Esophagus muscularis mucosa (tissue), 4 donors: ENCODE measurements around the gene PRCP. TPM values are rescaled to one million over a fixed set of nuclear protein-coding genes. Genes with fewer than 3 reads are reported as not detected.

Source experiments
- DNase-seq: peaks from one replicate; pipeline ENCODE4 v3.0.0-alpha.2; 2017; ENCODE audit errors: extremely low spot score
- H3K27ac ChIP-seq, 4 donors: fragments of 200-600 bp; sonication (generic); replicated peaks in 1 of 4; 1 replicate in 3 of 4; 2 replicates in 1 of 4; pipeline ENCODE4 v1.5.1; 2016 to 2019; ENCODE audit warnings: mild to moderate bottlenecking in 1 of 4
- H3K27me3 ChIP-seq, 4 donors: fragments of 200-600 bp; sonication (generic); one replicate each; pipeline versions ENCODE4 v1.5.1 to v1.6.0; 2016 to 2019
- H3K36me3 ChIP-seq, 4 donors: fragments of 200-600 bp; sonication (generic); one replicate each; pipeline ENCODE4 v1.5.1; 2016 to 2019
- H3K4me1 ChIP-seq, 4 donors: fragments of 200-600 bp; sonication (generic); one replicate each; pipeline ENCODE4 v1.5.1; 2016 to 2019
- H3K4me3 ChIP-seq, 4 donors: fragments of 200-600 bp; sonication (generic); 1 replicate in 2 of 4; 2 replicates in 2 of 4; pipeline ENCODE4 v1.5.1; 2016 to 2019; ENCODE audit warnings: mild to moderate bottlenecking in 4 of 4, moderate library complexity in 1 of 4
- H3K9me3 ChIP-seq, 4 donors: fragments of 200-600 bp; sonication (generic); 1 replicate in 3 of 4; 2 replicates in 1 of 4; pipeline ENCODE4 v1.5.1; 2016 to 2019
- EP300 ChIP-seq: sonication (generic); formaldehyde crosslinking; IDR thresholded peaks from one replicate; pipeline ENCODE4 v1.6.1; 2017; ENCODE audit warnings: antibody characterized with exemption
- POLR2A ChIP-seq: fragments of 450-650 bp; IDR thresholded peaks from one replicate; pipeline ENCODE4 v1.6.1; 2017; ENCODE audit warnings: antibody characterized with exemption, moderate library complexity, mild to moderate bottlenecking, low read depth
- POLR2AphosphoS5 ChIP-seq, 2 donors: sonication (generic); formaldehyde crosslinking; IDR thresholded peaks; one replicate each; pipeline ENCODE4 v1.6.1; 2017; ENCODE audit warnings: antibody characterized with exemption in 2 of 2
- WGBS: methylation state at CpG from one replicate; pipeline ENCODE4 v1.1.5; 2018; 5-methylcytosine and 5-hydroxymethylcytosine counted together
- intact Hi-C: fragments of 100-400 bp; cut with DNase I; formaldehyde crosslinking; loops from one replicate; pipeline ENCODE4 v1.15.1; 2023
- total RNA-seq, 4 donors: library from RNA; depleted of rRNA; stranded (reverse); fragments of >200 nt; gene quantifications; one replicate each; pipeline versions ENCODE4 v1.1.0 to v1.2.1, GENCODE V29; 2016
- TF ChIP-seq, protein P1 (sequence below), 3 experiments: fragments of 200-600 bp in 2 of 3; fragments of 450-650 bp in 1 of 3; sonication (generic) in 2 of 3; IDR thresholded peaks; one replicate each; pipeline ENCODE4 v1.5.1; 2017 to 2019; ENCODE audit warnings: antibody characterized with exemption in 3 of 3, mild to moderate bottlenecking in 2 of 3, moderate library complexity in 1 of 3

PRCP gene
- total RNA-seq, 4 donors from 2014 or later, result 29.1 to 46.2 (median 35.0) TPM

DNA sequence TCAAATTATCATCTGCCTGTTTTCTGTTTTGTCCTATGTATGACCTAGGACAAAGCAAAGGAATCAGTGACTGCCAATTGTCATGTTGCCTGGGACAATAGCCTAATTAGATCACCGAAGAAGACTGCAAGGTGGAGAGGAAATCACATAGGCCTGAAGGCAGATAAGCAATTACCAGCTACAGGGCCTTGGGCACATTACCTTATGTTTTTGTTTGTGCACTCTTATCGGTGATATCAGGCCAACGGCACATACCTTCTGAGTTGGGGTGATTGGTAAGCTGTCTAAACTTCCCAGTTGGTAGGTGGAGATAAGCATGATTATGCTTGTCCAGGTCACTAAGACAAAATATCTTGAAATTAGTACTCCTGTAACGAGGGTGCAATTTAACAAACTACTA lies 108.5 kb downstream of the PRCP start:
- H3K9me3 ChIP-seq, result no peaks in the 10 kb centered on the region
- DNase-seq, result no peak
- peaks cover 0 to 6% (median 2%) of the 10 kb centered on the region in 4 donors for H3K4me1 ChIP-seq
- H3K36me3 ChIP-seq, result no peaks in the 10 kb centered on the region
- H3K4me3 ChIP-seq, result no peak overlapping the region
- WGBS, result 72% methylated on average over 4 of the region's 4 CpGs
- no peak overlapping the region for H3K27ac ChIP-seq
- intact Hi-C loops, result no loop called here
- no peaks in the 10 kb centered on the region for H3K27me3 ChIP-seq
- no peak for TF ChIP-seq POLR2A
- TF ChIP-seq, protein P1, sequence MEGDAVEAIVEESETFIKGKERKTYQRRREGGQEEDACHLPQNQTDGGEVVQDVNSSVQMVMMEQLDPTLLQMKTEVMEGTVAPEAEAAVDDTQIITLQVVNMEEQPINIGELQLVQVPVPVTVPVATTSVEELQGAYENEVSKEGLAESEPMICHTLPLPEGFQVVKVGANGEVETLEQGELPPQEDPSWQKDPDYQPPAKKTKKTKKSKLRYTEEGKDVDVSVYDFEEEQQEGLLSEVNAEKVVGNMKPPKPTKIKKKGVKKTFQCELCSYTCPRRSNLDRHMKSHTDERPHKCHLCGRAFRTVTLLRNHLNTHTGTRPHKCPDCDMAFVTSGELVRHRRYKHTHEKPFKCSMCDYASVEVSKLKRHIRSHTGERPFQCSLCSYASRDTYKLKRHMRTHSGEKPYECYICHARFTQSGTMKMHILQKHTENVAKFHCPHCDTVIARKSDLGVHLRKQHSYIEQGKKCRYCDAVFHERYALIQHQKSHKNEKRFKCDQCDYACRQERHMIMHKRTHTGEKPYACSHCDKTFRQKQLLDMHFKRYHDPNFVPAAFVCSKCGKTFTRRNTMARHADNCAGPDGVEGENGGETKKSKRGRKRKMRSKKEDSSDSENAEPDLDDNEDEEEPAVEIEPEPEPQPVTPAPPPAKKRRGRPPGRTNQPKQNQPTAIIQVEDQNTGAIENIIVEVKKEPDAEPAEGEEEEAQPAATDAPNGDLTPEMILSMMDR (IDR thresholded peaks at IDR 0.05), result no peak

- no peak overlapping the region for H3K4me3 ChIP-seq
- H3K36me3 ChIP-seq, result no peaks in the 10 kb centered on the region
- no peaks in the 10 kb centered on the region for H3K27me3 ChIP-seq
- intact Hi-C loops, result no loop called here
- 53% methylated on average over 5 of the region's 5 CpGs for WGBS
- H3K9me3 ChIP-seq, result no peaks in the 10 kb centered on the region
- H3K27ac ChIP-seq, result no peak overlapping the region
- no peak for DNase-seq
- TF ChIP-seq, protein P1 (IDR thresholded peaks at IDR 0.05), result no peak
- no peak for TF ChIP-seq POLR2AphosphoS5 (IDR thresholded peaks at IDR 0.05)
- no peak for TF ChIP-seq EP300
- TF ChIP-seq POLR2A, result no peak
- H3K4me1 ChIP-seq, result peaks cover 0 to 6% (median 2%) of the 10 kb centered on the region in 4 donors
These were observed 109.3 kb downstream of the PRCP start for GRCh38 chr11:82790723-82791484.

- TF ChIP-seq POLR2AphosphoS5 (IDR thresholded peaks at IDR 0.05), result no peak
- no peak for TF ChIP-seq POLR2A
- intact Hi-C loops, result no loop called here
These were observed 112.2 kb downstream of the PRCP start for GRCh38 chr11:82787981-82788380.

DNA sequence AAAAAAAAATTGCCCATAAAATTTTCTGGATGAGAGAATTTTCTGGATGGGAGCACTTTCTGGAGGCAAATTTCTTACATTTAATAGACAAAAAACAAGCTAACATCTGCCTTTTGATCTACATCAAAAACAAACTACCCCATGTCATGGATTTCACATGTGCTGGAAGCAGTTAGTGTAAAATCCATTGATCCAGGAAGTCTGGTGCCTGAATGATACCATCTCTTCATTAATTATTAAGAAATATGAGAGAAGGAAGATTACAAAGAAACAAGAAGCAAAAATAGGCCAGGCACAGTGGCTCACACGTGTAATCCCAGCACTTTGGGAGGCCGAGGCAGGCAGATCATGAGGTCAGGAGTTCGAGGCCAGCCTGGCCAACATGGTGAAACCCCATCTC lies 113.4 kb downstream of the PRCP start:
- no peaks in the 10 kb centered on the region for H3K27me3 ChIP-seq
- DNase-seq, result no peak
- no peaks in the 10 kb centered on the region for H3K36me3 ChIP-seq
- intact Hi-C loops, result no loop called here
- 76% methylated on average over 3 of the region's 3 CpGs for WGBS
- H3K4me3 ChIP-seq, result no peak overlapping the region
- H3K27ac ChIP-seq, result no peak overlapping the region
- H3K9me3 ChIP-seq, result no peaks in the 10 kb centered on the region
- H3K4me1 ChIP-seq, result peaks cover 0 to 6% (median 2%) of the 10 kb centered on the region in 4 donors
- TF ChIP-seq POLR2AphosphoS5 (IDR thresholded peaks at IDR 0.05), result no peak
- no peak for TF ChIP-seq POLR2A
- TF ChIP-seq, protein P1 (IDR thresholded peaks at IDR 0.05), result no peak

More at GRCh38 chr11:82787981-82788380, 112.2 kb downstream of the PRCP start:
- H3K4me1 ChIP-seq, result peaks cover 0 to 6% (median 2%) of the 10 kb centered on the region in 4 donors
- H3K27ac ChIP-seq, result no peak overlapping the region
- H3K27me3 ChIP-seq, result no peaks in the 10 kb centered on the region
- WGBS, result 90% methylated on average over 4 of the region's 4 CpGs
- no peaks in the 10 kb centered on the region for H3K9me3 ChIP-seq
- no peaks in the 10 kb centered on the region for H3K36me3 ChIP-seq
- no peak for DNase-seq
- no peak overlapping the region for H3K4me3 ChIP-seq

GRCh38 chr11:82786001-82786400 lies 114.2 kb downstream of the PRCP start:
- Histone ChIP-seq H3K36me3 (no peaks in the 10 kb centered on the region), H3K9me3 (no peaks in the 10 kb centered on the region), H3K4me3 (no peak overlapping the region), H3K27me3 (no peaks in the 10 kb centered on the region), H3K4me1 (peaks cover 0 to 2% (median 0%) of the 10 kb centered on the region in 4 donors), H3K27ac (no peak overlapping the region)
- intact Hi-C loops, result no loop called here
- DNase-seq, result no peak
- TF ChIP-seq EP300 (no peak), POLR2AphosphoS5 (IDR thresholded peaks at IDR 0.05) (no peak), POLR2A (no peak)
- TF ChIP-seq, protein P1 (IDR thresholded peaks at IDR 0.05), result no peak
- WGBS, result 98% methylated on average over 2 of the region's 2 CpGs
